DND-41 (cell line): Measurements from ENCODE around the gene PHF21B.

Experiments used
- CTCF ChIP-seq: IDR thresholded peaks from 2 replicates; pipeline ENCODE4 v1.5.1; 2012; ENCODE audit warnings: borderline replicate concordance, low read length, moderate library complexity, mild to moderate bottlenecking; ENCODE audit not compliant: poor library complexity, severe bottlenecking; ENCODE audit errors: extremely low read depth
- EZH2 ChIP-seq: IDR thresholded peaks from 3 replicates; pipeline ENCODE4 v1.6.1; 2012; ENCODE audit warnings: borderline replicate concordance, low read depth, mild to moderate bottlenecking, moderate library complexity, low read length, inconsistent platforms; ENCODE audit not compliant: severe bottlenecking

GRCh38 chr22:44871782-44872181 lies 138.0 kb downstream of the PHF21B start:
- TF ChIP-seq CTCF, result no peak
- TF ChIP-seq EZH2, result no peak
